ENCODE results near the gene CARD14.

CARD14 gene

DNA sequence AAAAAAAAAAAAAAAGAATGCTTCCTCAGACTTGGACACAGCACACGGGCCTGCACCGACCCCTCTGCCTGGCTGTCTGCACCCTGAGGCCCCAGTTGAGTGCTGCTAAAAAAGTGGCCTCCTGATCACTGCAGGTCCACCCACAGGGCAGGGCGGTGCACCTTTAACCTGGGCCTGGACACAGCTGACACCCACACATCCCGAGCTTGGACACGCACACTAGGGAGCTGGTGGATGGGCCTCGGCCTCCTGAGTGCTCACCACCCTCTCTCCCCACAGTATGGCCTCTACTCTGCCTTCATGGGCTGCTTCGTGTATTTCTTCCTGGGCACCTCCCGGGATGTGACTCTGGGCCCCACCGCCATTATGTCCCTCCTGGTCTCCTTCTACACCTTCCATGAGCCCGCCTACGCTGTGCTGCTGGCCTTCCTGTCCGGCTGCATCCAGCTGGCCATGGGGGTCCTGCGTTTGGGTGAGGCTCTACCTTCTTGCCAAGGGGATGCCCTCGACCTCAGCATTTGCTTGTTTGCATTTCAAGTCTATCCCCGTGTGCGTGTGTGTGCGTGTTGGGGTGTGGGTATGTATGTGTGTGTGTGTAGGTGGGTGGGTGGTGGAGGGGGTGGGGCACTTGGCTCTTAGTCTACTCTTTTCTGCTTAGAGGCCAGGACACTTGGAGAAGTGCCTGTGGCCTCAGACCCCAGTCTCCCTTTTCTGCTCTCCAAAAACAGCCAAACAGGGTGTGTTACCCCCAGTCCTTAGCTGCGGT is 52.7 kb downstream of the CARD14 start:
- H3K27ac ChIP-seq = peak overlapping the region; percentile 9; the same call in 1 of the 2 replicates
- TF ChIP-seq, protein P1, sequence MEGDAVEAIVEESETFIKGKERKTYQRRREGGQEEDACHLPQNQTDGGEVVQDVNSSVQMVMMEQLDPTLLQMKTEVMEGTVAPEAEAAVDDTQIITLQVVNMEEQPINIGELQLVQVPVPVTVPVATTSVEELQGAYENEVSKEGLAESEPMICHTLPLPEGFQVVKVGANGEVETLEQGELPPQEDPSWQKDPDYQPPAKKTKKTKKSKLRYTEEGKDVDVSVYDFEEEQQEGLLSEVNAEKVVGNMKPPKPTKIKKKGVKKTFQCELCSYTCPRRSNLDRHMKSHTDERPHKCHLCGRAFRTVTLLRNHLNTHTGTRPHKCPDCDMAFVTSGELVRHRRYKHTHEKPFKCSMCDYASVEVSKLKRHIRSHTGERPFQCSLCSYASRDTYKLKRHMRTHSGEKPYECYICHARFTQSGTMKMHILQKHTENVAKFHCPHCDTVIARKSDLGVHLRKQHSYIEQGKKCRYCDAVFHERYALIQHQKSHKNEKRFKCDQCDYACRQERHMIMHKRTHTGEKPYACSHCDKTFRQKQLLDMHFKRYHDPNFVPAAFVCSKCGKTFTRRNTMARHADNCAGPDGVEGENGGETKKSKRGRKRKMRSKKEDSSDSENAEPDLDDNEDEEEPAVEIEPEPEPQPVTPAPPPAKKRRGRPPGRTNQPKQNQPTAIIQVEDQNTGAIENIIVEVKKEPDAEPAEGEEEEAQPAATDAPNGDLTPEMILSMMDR (conservative IDR thresholded peaks at IDR 0.05; ENCODE audit: low read depth) = no peak
- DNase-seq (ENCODE audit: low spot score) = no peak
- CTCF ChIA-PET = no interaction called here
- POLR2A ChIA-PET (ENCODE audit: low non-redundant PET) = no interaction called here

GRCh38 chr17:80223142-80223815 is 53.4 kb downstream of the CARD14 start:
- DNase-seq (ENCODE audit: low spot score) = no peak
- TF ChIP-seq, protein P1 (conservative IDR thresholded peaks at IDR 0.05; ENCODE audit: low read depth) = no peak
- CTCF ChIA-PET = no interaction called here
- POLR2A ChIA-PET (ENCODE audit: low non-redundant PET) = no interaction called here
- H3K27ac ChIP-seq = peak overlapping the region; percentile 27

DNA sequence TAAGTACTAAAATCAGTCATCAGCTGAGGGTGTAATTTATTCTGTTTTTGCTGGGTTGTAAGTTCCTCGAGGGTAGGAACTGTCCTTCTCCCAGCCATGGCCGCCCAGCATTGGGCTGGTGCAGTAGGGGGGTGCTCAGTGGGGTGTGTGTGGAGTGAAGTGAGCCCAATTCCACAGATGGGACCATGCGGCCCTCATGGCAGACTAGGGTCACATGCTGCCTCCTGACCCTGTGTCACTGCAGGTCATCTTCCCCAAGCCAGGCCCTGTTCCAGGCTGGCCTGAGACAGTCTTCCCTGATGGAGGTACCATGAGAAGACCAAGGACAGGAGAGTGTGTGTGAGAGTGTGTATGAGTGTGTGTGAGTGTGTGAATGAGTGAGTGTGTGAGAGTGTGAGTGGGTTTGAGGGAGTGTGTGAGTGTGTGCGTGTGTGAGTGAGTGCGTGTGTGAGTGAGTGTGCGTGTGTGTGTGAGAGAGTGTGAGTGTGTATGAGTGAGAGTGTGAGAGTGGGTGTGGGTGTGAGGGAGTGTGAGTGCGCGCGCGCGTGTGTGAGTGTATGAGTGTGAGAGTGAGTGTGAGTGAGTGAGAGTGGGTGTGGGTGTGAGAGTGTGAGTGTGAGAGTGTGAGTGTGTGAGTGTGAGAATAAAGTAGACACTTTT is 54.1 kb downstream of the CARD14 start:
- ChIA-PET POLR2A (ENCODE audit: low non-redundant PET) (no interaction called here), CTCF (no interaction called here)
- TF ChIP-seq, protein P1 (conservative IDR thresholded peaks at IDR 0.05; ENCODE audit: low read depth) = no peak
- no peak for DNase-seq (ENCODE audit: low spot score)
- peak overlapping the region; percentile 27 for H3K27ac ChIP-seq

GRCh38 chr17:80224683-80225082 is 54.9 kb downstream of the CARD14 start:
- ChIA-PET CTCF (no interaction called here), POLR2A (ENCODE audit: low non-redundant PET) (no interaction called here)
- no peak overlapping the region for H3K27ac ChIP-seq
- TF ChIP-seq, protein P1 (conservative IDR thresholded peaks at IDR 0.05; ENCODE audit: low read depth) = no peak
- no peak for DNase-seq (ENCODE audit: low spot score)

DNA sequence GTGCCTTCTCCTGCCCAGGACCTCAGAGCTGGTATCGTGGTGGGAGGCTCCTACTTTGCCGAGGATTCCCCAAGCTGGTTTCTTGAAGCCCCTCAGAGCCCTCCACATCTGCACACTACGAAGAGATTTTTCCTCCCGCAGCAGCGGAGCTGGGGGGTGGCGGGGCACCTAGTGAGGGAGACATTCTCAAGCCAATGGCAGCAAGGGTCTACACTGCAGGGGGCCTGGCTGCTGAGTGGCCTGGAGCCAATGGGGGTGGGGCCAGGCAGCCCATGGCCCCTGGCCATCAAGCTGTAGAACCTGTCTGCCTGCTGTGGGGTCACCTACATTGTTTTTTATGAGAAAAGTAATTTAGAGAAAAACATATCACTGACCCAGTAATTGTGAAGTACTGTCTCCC is 55.4 kb downstream of the CARD14 start:
- POLR2A ChIA-PET (ENCODE audit: low non-redundant PET) = interaction anchor here (0.6 kb wide), 1 partner anchor 462 kb away, joined by 3 read pairs; no protein-coding TSS in a partner anchor
- CTCF ChIA-PET = interaction anchor here (0.7 kb wide), 1 partner anchor 220 kb away, joined by 3 read pairs; no protein-coding TSS in a partner anchor
- TF ChIP-seq, protein P1 (conservative IDR thresholded peaks at IDR 0.05; ENCODE audit: low read depth) = no peak

DNA sequence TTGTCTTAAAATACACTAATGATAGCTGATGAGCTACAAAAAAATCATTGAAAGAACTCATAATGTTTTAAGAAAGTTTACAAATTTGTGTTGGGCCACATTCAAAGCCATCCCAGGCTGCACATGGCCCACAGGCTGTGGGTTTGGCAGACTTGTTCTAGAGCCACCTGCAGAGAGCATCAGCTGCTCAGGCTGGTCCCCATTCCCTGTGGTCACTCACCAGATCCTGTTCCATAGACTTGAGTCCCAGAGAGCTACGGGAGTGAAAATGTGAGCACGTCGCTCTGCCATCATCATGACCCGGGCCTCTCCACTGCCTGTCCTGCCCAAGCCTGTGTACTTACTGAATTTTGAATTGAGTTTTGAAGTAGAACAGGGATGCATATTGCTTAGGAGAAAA is 57.3 kb downstream of the CARD14 start:
- CTCF ChIA-PET = no interaction called here
- no peak for DNase-seq (ENCODE audit: low spot score)
- no peak overlapping the region for H3K27ac ChIP-seq
- TF ChIP-seq, protein P1 (conservative IDR thresholded peaks at IDR 0.05; ENCODE audit: low read depth) = no peak
- POLR2A ChIA-PET (ENCODE audit: low non-redundant PET) = no interaction called here

More for the DNA sequence above, 55.4 kb downstream of the CARD14 start:
- no peak overlapping the region for H3K27ac ChIP-seq
- DNase-seq (ENCODE audit: low spot score) = no peak

All from RWPE1 (cell line).